AG04450 (cell line): ENCODE data around the gene DNTT. TPM values are rescaled to one million over a fixed set of nuclear protein-coding genes. Genes with fewer than 3 reads are reported as not detected.

Experiments used
- CTCF ChIA-PET: fragments of 300-600, 350-600 bp; formaldehyde crosslinking; extraction: SDS; loops from one replicate; lab custom pipeline; 2022; ENCODE audit warnings: antibody characterized with exemption, inconsistent platforms; lab: Charles Lee
- POLR2A ChIA-PET: fragments of 350-600 bp; formaldehyde crosslinking; extraction: SDS; loops from one replicate; lab custom pipeline; 2021; ENCODE audit warnings: antibody characterized with exemption, inconsistent platforms; lab: Yijun Ruan, JAX
- DNase-seq: peaks from one replicate; pipeline ENCODE4 v3.0.0-alpha.2; 2011; ENCODE audit warnings: low read depth, low spot score
- H3K27ac ChIP-seq: one replicate; pipeline ENCODE4 v1.5.1; 2012; ENCODE audit warnings: low read depth, low read length, control low read depth
- H3K27me3 ChIP-seq: one replicate; pipeline ENCODE4 v1.6.0; 2012; ENCODE audit warnings: low read length; ENCODE audit not compliant: control insufficient read depth, insufficient read depth
- H3K4me3 ChIP-seq: 2 replicates; pipeline ENCODE4 v1.5.1; 2011; ENCODE audit warnings: mild to moderate bottlenecking, low read depth, low read length, control low read depth
- H3K9me3 ChIP-seq: 2 replicates; pipeline ENCODE4 v1.5.1; 2012; ENCODE audit warnings: low read length; ENCODE audit not compliant: control insufficient read depth, insufficient read depth
- polyA plus RNA-seq: library from polyadenylated mRNA; depleted of rRNA; stranded (reverse); fragments of >200 nt; gene quantifications from 2 replicates; pipeline ENCODE4 v1.2.3, GENCODE V29; 2011
- TF ChIP-seq, protein P1 (sequence below): IDR thresholded peaks from 2 replicates; pipeline ENCODE4 v1.5.1; 2011; ENCODE audit warnings: low read depth, low read length, control low read depth, inconsistent platforms

Gene DNTT
- polyA plus RNA-seq, 1 experiment = not detected

DNA sequence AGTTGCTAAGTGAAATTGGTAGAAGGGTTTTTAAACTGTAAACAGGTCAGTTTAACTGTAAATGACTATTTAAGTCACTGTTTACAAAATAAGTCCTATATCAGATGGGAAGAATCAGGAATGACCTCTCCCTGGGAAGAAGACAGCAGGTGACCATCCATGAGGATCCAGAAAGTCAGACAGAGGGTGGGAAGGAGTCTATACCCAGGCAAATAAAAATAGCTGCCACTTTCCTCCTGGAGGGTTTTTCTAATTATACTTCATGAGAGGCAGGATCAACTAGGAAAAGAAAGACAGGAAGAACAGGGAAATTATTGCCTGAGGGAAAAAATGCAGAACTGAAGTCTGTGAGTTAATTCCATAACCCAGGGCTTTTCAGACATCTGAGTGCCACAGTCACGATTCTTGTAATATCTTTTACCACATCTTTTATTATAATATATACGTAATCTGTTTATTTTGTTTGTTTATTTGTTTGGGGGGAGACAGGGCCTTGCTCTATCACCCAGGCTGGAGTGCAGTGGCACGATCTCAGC lies 7.0 kb downstream of the DNTT start:
- DNase-seq = no peak

DNA sequence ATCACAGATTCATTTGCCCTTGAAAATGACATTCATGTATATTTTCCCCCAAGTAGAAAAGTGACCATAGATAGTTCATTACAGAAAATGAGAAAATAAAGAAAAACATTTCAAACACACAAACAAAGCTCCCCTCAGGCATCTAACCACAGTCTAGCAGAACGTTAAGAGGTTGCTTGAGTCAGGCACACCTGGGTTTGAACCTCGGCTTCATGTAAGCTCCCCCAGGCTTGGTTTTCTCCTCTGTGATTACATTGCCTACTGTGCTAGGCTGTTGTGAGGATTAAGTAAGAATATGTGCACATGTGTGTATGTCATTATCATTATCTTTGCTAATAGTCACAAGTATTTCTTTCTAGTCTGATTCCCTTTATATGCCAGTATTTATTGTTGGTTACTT lies 9.1 kb downstream of the DNTT start:
- CTCF ChIA-PET = no interaction called here

More for the DNA sequence above, 7.0 kb downstream of the DNTT start:
- no peaks in the 10 kb centered on the region for H3K27me3 ChIP-seq
- ChIA-PET CTCF (no interaction called here), POLR2A (no interaction called here)
- TF ChIP-seq, protein P1, sequence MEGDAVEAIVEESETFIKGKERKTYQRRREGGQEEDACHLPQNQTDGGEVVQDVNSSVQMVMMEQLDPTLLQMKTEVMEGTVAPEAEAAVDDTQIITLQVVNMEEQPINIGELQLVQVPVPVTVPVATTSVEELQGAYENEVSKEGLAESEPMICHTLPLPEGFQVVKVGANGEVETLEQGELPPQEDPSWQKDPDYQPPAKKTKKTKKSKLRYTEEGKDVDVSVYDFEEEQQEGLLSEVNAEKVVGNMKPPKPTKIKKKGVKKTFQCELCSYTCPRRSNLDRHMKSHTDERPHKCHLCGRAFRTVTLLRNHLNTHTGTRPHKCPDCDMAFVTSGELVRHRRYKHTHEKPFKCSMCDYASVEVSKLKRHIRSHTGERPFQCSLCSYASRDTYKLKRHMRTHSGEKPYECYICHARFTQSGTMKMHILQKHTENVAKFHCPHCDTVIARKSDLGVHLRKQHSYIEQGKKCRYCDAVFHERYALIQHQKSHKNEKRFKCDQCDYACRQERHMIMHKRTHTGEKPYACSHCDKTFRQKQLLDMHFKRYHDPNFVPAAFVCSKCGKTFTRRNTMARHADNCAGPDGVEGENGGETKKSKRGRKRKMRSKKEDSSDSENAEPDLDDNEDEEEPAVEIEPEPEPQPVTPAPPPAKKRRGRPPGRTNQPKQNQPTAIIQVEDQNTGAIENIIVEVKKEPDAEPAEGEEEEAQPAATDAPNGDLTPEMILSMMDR = no peak
- H3K4me3 ChIP-seq = no peak overlapping the region
- H3K9me3 ChIP-seq = no peaks in the 10 kb centered on the region
- H3K27ac ChIP-seq = no peak overlapping the region

DNA sequence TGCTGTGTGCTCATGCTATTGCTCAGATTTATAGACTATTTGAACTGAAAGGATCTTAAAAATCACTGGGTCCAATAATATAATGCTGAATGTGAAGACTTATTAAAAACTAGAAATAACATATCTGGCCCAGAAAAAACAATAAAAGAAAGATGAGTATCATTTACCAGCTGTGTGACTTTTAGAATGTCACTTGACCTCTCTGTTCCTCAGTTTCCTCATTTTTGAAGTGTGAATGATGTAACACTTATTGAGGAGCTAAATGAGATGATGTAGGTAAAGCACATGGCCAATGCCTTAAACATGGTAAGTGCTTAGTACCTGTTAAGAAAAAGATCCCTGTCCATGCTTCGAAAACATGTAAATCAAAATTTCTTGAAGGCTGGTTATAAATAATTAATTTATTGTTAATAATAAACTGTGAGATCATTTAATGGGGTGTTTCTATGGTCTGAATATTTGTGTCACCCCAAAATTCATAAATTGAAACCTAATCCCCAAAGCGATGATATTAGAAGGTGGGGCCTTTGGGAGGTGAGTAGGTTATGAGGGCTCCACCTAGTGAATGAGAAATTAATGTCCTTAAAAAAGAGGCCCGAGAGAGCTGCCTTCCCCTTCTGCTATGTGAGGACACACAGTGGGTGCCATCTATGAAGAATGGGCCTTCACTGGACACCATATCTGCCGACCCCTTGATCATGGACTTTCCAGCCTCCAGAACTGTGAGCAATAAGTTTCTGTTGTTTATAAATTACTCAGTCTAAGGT lies 13.0 kb downstream of the DNTT start:
- CTCF ChIA-PET = interaction anchor here (2.6 kb wide), 1 partner anchor 18 kb away, joined by 9 read pairs; no protein-coding TSS in a partner anchor
- no peak overlapping the region for H3K27ac ChIP-seq
- H3K9me3 ChIP-seq = no peaks in the 10 kb centered on the region
- no peaks in the 10 kb centered on the region for H3K27me3 ChIP-seq
- no peak overlapping the region for H3K4me3 ChIP-seq
- no peak for DNase-seq
- POLR2A ChIA-PET = no interaction called here
- TF ChIP-seq, protein P1 = no peak

More for the DNA sequence above, 9.1 kb downstream of the DNTT start:
- H3K9me3 ChIP-seq = no peaks in the 10 kb centered on the region
- no peak overlapping the region for H3K27ac ChIP-seq
- TF ChIP-seq, protein P1 = no peak
- H3K4me3 ChIP-seq = no peak overlapping the region
- no peak for DNase-seq
- POLR2A ChIA-PET = no interaction called here
- H3K27me3 ChIP-seq = no peaks in the 10 kb centered on the region

DNA sequence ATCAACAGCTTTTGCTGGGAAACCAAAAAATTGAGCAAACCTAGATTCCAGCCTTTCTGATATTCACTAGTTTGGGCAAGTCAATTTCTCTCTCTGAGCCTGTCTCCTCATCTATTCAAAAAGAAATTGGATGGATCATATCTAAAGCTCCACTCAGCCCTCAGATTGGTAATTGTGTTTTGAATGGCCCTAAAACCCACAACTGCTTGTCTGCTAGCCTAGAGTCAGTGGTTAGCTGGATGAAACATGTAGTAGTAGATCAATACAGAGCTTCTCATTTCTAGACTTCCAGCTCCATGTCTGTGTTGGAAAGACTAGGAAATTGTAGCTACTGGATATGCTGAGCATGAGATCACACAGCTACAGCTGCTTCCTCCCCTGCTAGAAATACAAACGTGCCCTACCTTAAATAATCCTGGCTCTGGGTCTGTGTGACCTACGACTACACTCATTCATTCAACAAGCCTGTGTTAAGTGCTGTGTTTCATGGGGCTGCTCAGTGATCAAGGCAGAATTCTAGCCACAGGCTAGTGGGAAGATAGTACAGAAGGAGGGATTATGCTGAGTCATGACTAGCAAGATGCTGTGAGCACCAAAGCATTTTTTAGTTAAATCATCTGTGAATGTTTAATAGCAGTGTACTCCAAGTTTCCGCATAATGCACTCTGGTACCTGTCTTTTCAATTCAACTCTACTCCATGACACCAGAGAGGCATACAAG lies 15.7 kb downstream of the DNTT start:
- DNase-seq = no peak
- POLR2A ChIA-PET = no interaction called here
- CTCF ChIA-PET = interaction anchor here (0.9 to 2.1 kb wide), 4 partner anchors 14 to 303 kb away, joined by 3 to 8 read pairs (median 6); no protein-coding TSS in a partner anchor

More for the DNA sequence above, 15.7 kb downstream of the DNTT start:
- H3K27me3 ChIP-seq = no peaks in the 10 kb centered on the region
- no peak overlapping the region for H3K27ac ChIP-seq
- TF ChIP-seq, protein P1 = no peak
- no peak overlapping the region for H3K4me3 ChIP-seq
- H3K9me3 ChIP-seq = no peaks in the 10 kb centered on the region
